SKM-1 (cell line): ENCODE results near the gene IKZF4.
A peak's percentile ranks its signal among the peaks of the same experiment; 100 is the strongest.
"Not testable (repeated sequence)": the region's sequence is repeated elsewhere in the genome, so short reads cannot be mapped to it uniquely, and the experiment has no call there.

ENCODE experiments used
- DNase-seq: peaks from one replicate; lab custom pipeline; 2025; ENCODE audit not compliant: unreplicated experiment; lab: John Stamatoyannopoulos, UW

The IKZF4 gene

DNA sequence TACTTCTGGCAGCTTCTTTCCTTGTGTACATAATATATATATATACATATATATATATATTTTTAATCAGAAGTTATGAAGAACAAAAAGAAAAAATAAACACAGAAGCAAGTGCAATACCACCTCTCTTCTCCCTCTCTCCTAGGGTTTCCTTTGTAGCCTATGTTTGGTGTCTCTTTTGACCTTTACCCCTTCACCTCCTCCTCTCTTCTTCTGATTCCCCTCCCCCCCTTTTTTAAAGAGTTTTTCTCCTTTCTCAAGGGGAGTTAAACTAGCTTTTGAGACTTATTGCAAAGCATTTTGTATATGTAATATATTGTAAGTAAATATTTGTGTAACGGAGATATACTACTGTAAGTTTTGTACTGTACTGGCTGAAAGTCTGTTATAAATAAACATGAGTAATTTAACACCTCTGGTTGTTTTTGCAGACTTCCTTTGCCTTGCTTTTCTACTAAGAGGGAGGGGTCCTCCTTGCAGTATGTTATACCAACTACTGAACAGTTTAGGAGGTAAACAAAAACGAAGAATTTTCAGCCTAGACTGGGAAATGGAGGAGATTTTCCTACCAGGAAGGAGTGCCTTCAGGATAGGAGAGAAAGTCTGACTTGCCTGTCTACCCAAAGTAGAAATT is 17.3 kb downstream of the IKZF4 start:
- DNase-seq, result no peak

DNA sequence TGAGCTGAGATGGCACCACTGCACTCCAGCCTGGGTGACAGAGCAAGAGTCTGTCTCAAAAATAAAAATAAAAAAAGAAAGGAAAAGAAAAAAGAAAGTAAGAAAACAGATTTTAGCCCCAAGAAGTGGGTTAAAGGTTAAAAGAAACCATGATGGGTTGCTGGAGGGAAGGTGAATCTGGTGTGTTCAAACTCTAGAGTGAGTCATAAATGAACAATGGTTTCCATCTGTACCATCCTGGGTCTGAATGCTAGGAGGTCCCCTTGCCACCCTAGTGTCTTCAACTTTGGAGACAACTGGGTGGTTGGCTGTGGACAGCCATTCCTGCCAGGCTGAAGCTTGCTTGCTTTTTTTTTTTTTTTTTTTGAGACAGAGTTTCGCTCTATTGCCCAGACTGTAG is 19.3 kb downstream of the IKZF4 start:
- DNase-seq, result no peak

DNA sequence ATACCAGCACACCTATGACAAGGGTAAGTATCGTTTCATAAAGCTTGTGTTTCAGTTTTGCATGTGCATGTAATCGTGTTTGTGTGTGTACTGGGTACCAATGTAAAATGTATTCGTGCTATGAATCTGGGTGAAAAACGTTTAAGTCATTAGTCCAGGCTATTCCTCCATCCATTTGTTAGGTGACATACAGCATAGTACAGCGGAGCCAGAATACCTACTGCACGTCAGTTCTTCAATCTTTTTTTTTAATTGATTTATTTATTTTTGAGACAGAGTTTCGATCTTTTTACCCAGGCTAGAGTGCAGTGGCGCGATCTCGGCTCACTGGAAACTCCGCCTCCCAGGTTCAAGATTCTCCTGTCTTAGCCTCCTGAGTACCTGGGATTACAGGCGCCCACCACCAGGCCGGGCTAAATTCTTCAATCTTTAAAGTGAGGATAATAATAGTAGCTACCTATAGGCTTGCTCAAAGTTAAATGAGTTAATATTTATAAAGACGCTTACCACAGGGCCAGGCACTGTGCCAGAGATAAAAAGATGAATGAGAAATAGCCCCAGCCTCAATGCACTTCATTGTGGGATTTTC is 20.2 kb downstream of the IKZF4 start:
- DNase-seq, result no peak

DNA sequence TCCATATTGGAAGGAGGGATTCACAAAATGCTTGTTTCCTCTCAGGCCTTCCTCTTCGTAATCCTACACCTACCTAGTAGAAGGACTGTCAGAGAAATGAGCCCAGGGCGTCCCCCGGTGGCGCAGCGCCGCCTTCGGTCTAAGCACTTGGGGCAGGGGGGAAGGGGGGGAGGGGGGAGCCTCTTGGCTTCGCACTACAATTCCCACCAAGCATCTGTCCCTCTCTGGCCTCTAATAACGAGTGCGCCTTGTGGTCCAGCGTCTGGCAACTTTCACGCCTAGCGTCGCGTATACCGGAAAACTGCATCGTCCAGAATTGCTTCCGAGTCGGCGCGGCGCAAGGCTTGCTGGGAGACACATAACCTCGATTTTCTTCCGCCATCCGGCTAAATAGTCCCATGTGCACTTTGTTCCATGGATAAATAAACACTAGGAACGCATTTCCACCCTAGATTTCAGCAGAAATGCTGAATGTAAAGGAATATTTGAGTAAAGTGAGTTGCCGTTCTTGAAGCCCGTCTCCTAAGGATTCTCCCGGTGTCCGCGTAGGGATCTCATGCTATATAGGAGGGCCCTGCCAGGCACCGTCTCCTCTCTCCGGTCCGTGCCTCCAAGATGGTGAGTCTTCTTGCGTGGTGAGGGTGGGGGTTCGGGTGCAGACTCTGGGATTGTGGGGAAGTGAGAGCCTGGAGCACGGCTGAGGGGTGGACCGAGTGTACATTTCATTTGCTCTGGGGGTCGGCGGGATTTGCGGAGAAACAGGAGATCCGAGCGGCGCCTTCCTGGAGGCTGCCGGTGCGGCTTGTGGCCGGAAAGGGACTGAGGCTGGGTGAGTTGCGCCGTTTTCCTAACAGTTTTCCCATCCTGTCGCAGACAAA is 20.9 kb downstream of the IKZF4 start, which contains the start of gene RPS26:
TSS of gene RPS26 (plus strand) at position 367 of the 878 bp plus-strand sequence. CDS start at position 616, 249 bp downstream.
- DNase-seq, result peak; percentile 72

DNA sequence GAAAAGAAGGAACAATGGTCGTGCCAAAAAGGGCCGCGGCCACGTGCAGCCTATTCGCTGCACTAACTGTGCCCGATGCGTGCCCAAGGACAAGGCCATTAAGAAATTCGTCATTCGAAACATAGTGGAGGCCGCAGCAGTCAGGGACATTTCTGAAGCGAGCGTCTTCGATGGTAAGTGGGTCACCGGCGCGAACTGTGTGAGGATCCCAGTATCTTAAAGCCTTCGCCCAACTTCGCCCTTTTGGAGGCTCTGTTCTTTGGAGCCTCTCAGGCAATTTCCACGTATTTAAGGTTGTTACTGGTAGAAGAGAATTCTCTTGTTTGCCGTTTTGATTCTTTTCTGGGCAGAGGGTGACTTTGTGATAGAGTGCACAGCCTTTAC is 21.6 kb downstream of the IKZF4 start:
- not testable (repeated sequence) for DNase-seq

DNA sequence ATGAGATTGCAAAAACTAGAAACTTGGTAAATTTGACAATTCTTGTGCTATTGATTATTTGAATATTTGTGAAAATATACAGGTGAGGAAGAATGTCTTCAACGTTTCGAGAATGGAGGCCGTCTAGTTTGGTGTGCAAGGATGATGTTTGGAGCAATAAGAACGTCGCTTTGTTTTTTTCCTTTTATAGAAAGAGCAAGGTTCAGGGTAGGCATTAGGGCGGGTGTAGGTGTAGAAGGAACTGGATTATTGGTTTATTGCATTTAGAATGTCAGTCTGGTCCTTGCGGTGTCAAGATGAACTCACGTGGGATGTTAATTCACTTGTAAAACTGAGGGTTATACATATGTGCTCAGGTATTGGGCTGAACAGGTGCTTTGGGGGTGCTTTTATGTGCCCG is 22.0 kb downstream of the IKZF4 start:
- DNase-seq, result no peak

DNA sequence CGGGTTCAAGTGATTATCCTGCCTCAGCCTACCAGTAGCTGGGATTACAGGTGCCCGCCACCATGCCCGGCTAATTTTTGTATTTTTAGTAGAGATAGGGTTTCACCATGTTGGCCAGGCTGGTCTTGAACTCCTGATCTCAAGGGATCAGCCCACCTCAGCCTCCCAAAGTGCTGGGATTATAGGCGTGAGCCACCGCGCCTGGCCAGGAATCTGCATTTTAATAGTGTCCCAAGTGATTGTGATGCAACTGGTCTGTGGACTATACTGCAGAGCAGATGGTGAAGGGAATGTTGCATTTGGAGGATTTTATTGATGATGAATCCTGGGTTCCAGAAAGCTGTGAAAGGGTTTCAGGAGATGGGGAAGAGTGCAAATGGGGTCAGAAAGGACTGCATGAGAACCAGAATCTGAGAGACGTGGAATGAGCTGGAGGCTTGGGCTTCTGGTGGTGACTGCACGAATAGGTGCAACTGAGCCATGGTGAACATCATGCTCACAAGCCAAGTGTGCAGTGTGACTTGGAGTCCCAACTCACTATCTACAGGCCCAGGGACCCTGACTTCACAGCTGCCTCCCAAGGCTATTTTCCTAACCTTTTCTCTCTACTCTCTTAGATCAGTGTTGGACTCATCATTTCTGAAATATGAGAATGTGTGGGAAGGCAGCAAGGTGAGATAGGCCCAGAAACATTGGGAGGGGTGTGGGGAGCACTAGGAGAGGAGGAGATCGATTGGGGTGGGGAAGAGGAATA is 25.4 kb downstream of the IKZF4 start:
- no peak for DNase-seq

DNA sequence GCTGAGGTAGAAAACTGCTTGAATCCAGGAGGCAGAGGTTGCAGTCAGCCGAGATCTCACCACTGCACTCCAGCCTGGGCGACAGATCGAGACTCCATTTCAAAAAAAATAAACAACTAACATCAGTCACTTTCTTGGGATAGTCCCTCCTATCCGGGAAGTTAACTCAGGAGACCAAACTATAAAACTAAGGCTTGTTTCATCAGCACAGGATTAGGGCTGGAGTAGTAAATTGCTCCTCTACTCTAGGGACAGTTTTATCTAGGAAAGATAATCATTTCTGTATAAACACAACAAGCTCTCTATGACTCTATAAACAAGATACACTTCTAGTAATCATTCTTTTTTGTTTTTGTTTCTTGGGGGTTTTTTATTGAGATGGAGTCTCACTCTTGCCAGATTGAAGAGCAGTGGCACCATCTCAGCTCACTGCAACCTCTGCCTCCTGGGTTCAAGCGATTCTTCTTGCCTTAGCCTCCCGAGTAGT is 32.6 kb downstream of the IKZF4 start:
- no peak for DNase-seq

DNA sequence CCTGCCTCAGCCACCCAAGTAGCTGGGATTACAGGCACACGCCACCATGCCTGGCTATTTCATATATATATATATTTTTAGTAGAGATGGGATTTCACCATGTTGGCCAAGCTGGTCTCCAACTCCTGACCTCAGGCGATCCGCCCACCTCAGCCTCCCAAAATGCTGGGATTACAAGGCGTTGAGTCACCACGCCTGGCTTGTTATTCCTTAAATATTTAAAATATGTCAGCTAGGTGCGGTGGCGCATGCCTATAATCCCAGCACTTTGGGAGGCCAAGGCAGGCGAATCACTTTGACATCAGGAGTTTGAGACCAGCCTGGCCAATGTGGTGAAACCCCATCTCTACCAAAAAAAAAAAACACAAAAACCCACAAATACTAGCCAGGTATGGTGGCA is 39.1 kb downstream of the IKZF4 start:
- not testable (repeated sequence) for DNase-seq

DNA sequence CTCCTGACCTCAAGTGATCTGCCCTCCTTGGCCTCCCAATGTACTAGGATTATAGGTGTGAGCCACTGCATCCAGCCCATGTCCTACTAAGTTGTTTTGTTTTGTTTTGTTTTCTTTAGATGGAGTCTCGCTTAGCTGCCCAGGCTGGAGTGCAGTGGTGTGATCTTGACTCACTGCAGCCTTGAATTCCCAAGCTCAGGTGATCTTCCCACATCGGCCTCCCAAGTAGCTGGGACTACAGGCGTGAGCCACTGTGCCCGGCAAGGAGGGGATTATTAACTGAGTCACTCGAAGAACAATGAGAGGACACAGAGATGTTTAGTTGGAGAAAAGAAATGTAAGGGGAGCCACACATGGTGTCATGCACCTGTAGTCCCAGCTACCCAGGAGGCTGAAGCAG is 41.1 kb downstream of the IKZF4 start:
- DNase-seq, result no peak

DNA sequence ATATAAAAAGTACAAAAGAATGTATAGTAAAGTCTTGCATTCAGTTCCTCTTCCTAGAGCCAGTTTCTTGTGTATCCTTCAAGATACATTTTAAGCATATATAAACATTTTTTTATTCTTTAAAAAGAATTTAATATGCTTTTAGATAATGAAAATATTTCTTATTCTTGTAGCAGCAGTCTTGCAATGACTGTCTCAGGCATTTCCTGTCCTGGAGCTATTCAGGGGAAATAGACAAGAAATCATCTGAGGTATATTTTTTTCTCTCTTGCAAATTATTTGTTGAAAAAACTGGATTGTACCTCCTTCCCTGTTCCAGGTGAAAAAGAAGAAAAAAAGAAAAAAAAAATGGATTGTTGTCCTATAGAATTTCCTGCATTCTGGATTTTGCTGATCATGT is 42.2 kb downstream of the IKZF4 start:
- no peak for DNase-seq

DNA sequence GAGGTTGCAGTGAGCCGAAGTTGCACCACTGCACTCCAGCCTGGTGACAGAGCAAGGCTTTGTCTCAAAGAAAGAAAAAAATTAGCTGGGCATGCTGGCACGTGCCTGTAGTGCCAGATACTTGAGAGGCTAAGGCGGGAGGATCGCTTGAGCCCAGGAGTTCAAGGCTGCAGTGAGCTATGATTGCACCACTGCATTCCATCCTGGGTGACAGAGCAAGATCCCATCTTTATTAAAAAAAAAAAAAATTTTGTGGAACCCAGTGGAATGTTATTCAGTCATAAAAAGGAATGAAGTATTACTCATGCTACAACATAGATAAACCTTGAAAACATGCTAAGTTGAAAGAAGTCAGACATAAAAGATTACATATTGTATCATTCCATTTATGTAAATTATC is 50.8 kb downstream of the IKZF4 start:
- DNase-seq, result no peak

DNA sequence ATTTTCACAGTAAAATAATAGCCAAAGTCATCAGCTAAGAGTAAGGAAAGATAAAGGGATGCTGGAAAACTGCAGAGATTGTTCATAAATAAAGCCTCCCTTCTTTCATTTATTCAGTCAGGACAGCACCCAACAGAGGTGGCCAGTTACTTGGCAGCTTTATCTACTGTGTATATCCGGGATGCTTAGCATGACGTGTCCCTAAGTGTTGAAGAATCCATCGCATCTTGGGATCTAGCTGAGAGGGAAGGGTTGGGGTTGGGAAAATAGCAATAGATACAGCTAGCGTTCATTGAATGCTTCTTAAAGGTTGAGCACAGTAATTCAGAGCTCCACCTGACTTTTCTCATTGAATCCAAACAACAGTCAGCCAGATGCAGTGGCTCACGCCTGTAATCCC is 53.6 kb downstream of the IKZF4 start:
- DNase-seq, result no peak

DNA sequence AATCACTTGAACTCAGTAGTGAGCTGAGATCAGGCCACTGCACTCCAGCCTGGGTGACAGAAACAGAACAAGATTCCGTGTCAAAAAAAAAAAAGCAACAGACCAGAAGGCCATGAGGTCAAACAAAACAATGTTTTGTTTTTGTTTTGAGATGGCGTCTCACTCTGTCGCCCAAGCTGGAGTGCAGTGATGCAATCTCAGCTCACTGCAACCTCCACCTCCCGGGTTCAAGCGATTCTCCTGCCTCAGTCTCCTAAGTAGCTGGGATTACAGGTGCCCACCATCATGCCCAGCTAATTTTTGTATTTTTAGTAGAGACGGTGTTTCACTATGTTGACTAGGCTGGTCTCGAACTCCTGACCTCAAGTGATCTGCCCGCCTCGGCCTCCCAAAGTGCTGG is 57.1 kb downstream of the IKZF4 start:
- not testable (repeated sequence) for DNase-seq

DNA sequence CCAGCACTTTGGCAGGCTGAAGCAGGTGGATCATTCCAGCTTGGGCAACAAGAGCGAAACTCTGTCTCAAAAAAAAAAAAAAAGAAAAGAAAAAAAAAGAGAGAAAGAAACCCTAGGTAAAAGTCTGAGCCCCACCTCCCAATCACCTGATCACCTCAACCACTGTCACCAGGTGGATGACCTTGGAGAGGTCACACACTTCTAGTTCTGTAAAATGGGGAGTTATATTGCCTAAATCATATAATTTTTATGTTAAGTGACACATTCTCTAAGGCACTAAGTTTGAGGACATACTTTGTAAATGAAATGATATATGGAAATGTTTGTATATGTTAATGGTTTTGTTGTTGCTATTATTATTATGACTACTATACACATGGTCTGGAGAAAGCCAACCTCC is 57.6 kb downstream of the IKZF4 start:
- DNase-seq, result no peak

DNA sequence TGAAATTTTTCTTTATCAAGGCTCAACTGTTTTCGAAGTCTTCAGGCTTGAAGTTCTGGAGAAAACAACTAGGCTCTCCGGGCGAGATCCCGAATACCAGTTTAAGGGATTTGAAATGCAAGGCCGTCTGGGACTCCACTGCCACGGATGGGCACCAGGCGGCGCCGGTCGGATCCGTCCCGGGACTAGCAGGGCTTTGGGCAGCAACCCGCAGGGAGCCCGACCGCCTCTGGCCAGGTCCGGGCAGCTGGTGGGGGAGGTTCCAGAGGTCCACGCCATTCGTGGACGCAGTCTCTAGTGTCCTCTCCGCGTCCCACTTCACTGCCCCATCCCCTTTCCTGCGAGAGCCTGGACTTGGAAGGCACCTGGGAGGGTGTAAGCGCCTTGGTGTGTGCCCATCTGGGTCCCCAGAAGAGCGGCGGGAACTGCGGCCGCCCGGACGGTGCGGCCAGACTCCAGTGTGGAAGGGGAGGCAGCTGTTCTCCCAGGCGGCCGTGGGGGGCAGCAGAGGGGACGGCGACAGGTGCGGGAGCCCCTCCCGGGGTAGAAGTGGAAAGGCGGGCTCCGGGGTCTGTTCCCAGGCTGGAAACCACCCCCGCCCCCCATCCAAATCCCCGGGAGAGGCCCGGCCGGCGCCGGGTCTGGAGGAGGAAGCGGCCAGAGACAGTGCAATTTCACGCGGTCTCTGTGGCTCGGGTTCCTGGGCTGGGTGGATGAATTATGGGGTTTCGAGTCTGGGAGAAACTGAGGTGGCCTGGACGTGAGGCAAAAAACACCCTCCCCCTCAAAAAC is 58.3 kb downstream of the IKZF4 start:
- peak; percentile 4 for DNase-seq

DNA sequence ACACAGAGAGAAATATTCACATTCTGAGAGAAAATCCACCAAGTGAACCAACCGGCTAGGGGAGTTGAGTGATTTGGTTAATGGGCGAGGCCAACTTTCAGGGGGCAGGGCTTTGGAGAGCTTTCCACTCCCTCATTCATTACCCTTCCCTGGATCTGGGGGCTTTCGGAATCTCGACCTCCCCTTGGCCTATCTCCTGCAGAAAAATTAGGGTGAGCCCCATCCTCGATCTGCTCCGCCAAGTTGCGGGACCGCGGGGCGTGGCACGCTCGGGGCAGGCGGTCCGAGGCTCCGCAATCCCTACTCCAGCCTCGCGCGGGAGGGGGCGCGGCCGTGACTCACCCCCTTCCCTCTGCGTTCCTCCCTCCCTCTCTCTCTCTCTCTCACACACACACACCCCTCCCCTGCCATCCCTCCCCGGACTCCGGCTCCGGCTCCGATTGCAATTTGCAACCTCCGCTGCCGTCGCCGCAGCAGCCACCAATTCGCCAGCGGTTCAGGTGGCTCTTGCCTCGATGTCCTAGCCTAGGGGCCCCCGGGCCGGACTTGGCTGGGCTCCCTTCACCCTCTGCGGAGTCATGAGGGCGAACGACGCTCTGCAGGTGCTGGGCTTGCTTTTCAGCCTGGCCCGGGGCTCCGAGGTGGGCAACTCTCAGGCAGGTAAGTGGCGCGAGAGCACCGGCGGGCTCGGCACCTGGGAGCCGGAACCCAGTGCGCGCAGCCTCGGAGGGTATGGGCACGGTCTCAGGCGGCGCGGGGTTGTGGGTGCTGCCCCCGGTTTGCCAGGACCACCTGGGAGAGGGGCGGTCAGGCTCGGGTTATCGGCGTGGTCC is 59.1 kb downstream of the IKZF4 start, which contains the start of gene ERBB3:
TSS of gene ERBB3 (plus strand) at position 443 of the 833 bp plus-strand sequence. CDS start at position 579, 136 bp downstream.
- peak; percentile 5 for DNase-seq

DNA sequence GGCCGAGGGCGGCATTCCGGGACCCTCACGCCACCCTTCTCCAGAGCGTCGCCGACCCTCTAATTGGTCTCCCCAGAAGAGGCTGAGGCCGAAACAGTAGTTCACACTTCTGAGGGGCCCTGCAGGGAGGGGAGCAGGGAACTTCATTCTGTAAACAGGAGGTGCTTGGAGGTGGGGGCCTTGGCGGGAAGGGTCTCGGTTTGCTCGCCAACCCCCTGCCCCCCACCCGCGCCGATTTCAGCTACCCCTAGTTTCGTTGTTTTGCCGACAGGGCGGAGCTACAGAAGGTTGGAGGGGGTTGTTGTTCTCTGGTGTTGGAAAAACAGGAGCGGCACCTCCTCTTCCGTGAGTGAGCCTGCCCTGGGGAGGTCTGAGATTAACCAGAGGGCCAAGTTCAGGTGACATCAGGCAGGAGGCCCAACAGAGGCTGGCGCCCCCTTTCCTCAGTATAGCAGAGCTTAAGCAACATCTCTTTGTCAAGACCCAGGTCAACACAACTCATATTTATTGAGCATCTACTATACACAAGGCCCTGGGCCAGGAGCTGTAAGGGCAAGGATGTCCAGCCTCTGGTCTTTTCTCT is 59.8 kb downstream of the IKZF4 start:
- no peak for DNase-seq
